GM19463 (cell line): ENCODE measurements around the gene ALDOC.
"Not testable (repeated sequence)": the region's sequence is repeated elsewhere in the genome, so short reads cannot be mapped to it uniquely, and the experiment has no call there.

Source experiments
- ATAC-seq: cut with Tn5 transposase; IDR thresholded peaks from one replicate; pipeline ENCODE4 v1.9.1; 2021; ENCODE audit warnings: mild to moderate bottlenecking, moderate library complexity; ENCODE audit not compliant: unreplicated experiment

ALDOC gene

GRCh38 chr17:28584434-28584833, 7.7 kb upstream of the ALDOC start:
- no peak for ATAC-seq

- ATAC-seq = no peak
Observed at GRCh38 chr17:28582513-28582912, 5.8 kb upstream of the ALDOC start.

- ATAC-seq = no peak
Observed at GRCh38 chr17:28580959-28581358, 4.3 kb upstream of the ALDOC start.

- no peak for ATAC-seq
Observed at GRCh38 chr17:28579526-28579925, 2.8 kb upstream of the ALDOC start.

GRCh38 chr17:28578246-28579195, 1.8 kb upstream of the ALDOC start:
- ATAC-seq = no peak

GRCh38 chr17:28577466-28577824, 750 bp upstream of the ALDOC start:
- ATAC-seq = no peak

GRCh38 chr17:28576016-28576415, 679 bp downstream of the ALDOC start:
- ATAC-seq = not testable (repeated sequence)

- no peak for ATAC-seq
Observed at GRCh38 chr17:28575126-28575795, 1.4 kb downstream of the ALDOC start.

GRCh38 chr17:28574526-28574925, 2.2 kb downstream of the ALDOC start:
- no peak for ATAC-seq

GRCh38 chr17:28573966-28574480, 2.7 kb downstream of the ALDOC start:
- no peak for ATAC-seq

- no peak for ATAC-seq
Observed at GRCh38 chr17:28573521-28573920, 3.2 kb downstream of the ALDOC start.

- ATAC-seq = no peak
Observed at GRCh38 chr17:28573040-28573380, 3.7 kb downstream of the ALDOC start.

- no peak for ATAC-seq
Observed at GRCh38 chr17:28572259-28573039, 4.2 kb downstream of the ALDOC start.

GRCh38 chr17:28571361-28572122, 5.2 kb downstream of the ALDOC start, which contains the start of gene PIGS:
Gene PIGS (minus strand): TSS chr17:28571524. CDS start chr17:28571496, 28 bp downstream.
- peak; percentile 91 for ATAC-seq

- no peak for ATAC-seq
Observed at GRCh38 chr17:28570716-28571360, 5.9 kb downstream of the ALDOC start.

- no peak for ATAC-seq
Observed at GRCh38 chr17:28569446-28569845, 7.2 kb downstream of the ALDOC start.

- no peak for ATAC-seq
Observed at GRCh38 chr17:28567604-28568003, 9.1 kb downstream of the ALDOC start.

- no peak for ATAC-seq
Observed at GRCh38 chr17:28563475-28563874, 13.2 kb downstream of the ALDOC start.

- ATAC-seq = no peak
Observed at GRCh38 chr17:28555022-28555421, 21.7 kb downstream of the ALDOC start.

GRCh38 chr17:28554565-28554964, 22.1 kb downstream of the ALDOC start:
- no peak for ATAC-seq
